Keratinocyte (primary cell): ENCODE data around the gene HPX. TPM values are rescaled to one million over a fixed set of nuclear protein-coding genes. Genes with fewer than 3 reads are reported as not detected.

Source experiments
- DNase-seq: peaks from one replicate; pipeline ENCODE4 v3.0.0-alpha.2; 2011; ENCODE audit warnings: low read depth, missing footprints, low spot score
- FAIRE-seq: peaks from 2 replicates; lab custom pipeline; 2011; peaks lifted over from hg19 to GRCh38; lab: Jason Lieb, UNC
- H2AFZ ChIP-seq: 2 replicates; pipeline ENCODE4 v1.6.0; 2012; ENCODE audit warnings: low read length, control low read depth, inconsistent platforms; ENCODE audit not compliant: control insufficient read depth
- H3K27ac ChIP-seq: 2 replicates; pipeline ENCODE4 v1.5.1; 2011; ENCODE audit warnings: low read length; ENCODE audit not compliant: control insufficient read depth, insufficient read depth
- H3K27me3 ChIP-seq: 3 replicates; pipeline ENCODE4 v1.6.0; 2011; ENCODE audit warnings: low read length; ENCODE audit not compliant: control insufficient read depth, insufficient read depth; ENCODE audit errors: extremely low read depth
- H3K36me3 ChIP-seq, 2 experiments: 2 replicates in 1 of 2; 3 replicates in 1 of 2; pipeline ENCODE4 v1.5.1; 2011; ENCODE audit warnings: low read length in 2 of 2, mild to moderate bottlenecking in 1 of 2; ENCODE audit not compliant: control insufficient read depth in 2 of 2, insufficient read depth in 2 of 2; ENCODE audit errors: extremely low read depth in 1 of 2
- H3K4me1 ChIP-seq: 3 replicates; pipeline ENCODE4 v1.5.1; 2011; ENCODE audit warnings: low read length; ENCODE audit not compliant: control insufficient read depth, insufficient read depth; ENCODE audit errors: extremely low read depth
- H3K4me2 ChIP-seq: 3 replicates; pipeline ENCODE4 v1.6.0; 2011; ENCODE audit warnings: low read depth, low read length; ENCODE audit not compliant: control insufficient read depth, insufficient read depth; ENCODE audit errors: extremely low read depth
- H3K4me3 ChIP-seq, 3 experiments: fragments of 200-600 bp in 1 of 3; sonication (generic) in 1 of 3; 2 replicates in 2 of 3; 3 replicates in 1 of 3; pipeline ENCODE4 v1.5.1; 2011 to 2016; ENCODE audit warnings: low read length in 3 of 3, mild to moderate bottlenecking in 3 of 3, control low read depth in 2 of 3, inconsistent platforms in 1 of 3, low read depth in 1 of 3, mixed read lengths in 1 of 3, mixed run types in 1 of 3, moderate library complexity in 1 of 3; ENCODE audit not compliant: control insufficient read depth in 2 of 3, insufficient read depth in 2 of 3; ENCODE audit errors: extremely low read depth in 1 of 3
- H3K79me2 ChIP-seq: 2 replicates; pipeline ENCODE4 v1.6.0; 2012; ENCODE audit warnings: low read length; ENCODE audit not compliant: control insufficient read depth, insufficient read depth
- H3K9ac ChIP-seq: 3 replicates; pipeline ENCODE4 v1.6.0; 2011; ENCODE audit warnings: low read length; ENCODE audit not compliant: control insufficient read depth, insufficient read depth; ENCODE audit errors: extremely low read depth
- H3K9me1 ChIP-seq: 3 replicates; pipeline ENCODE4 v1.6.0; 2011; ENCODE audit warnings: low read length; ENCODE audit not compliant: control insufficient read depth, insufficient read depth; ENCODE audit errors: extremely low read depth
- H3K9me3 ChIP-seq: 2 replicates; pipeline ENCODE4 v1.5.1; 2012; ENCODE audit warnings: low read depth, low read length; ENCODE audit not compliant: control insufficient read depth
- H4K20me1 ChIP-seq: 3 replicates; pipeline ENCODE4 v1.6.0; 2011; ENCODE audit warnings: low read length; ENCODE audit not compliant: control insufficient read depth, insufficient read depth; ENCODE audit errors: extremely low read depth
- EZH2 ChIP-seq: IDR thresholded peaks from one replicate; pipeline ENCODE4 v1.6.1; 2012; ENCODE audit warnings: inconsistent platforms, mild to moderate bottlenecking, low read length, moderate library complexity
- dilution Hi-C: fragments of 300-500 bp; cut with MboI; formaldehyde crosslinking; loops from one replicate; pipeline ENCODE4 v1.7.0; 2020; ENCODE audit warnings: low sequenced_read_pairs; ENCODE audit not compliant: extremely low pct_ligation_motif_present
- polyA plus RNA-seq, 5 experiments: library from polyadenylated mRNA; depleted of rRNA in 3 of 5; stranded (reverse) in 3 of 5; stranded (forward) in 1 of 5; unstranded in 1 of 5; fragments of >200 nt; gene quantifications; 1 replicate in 1 of 5; 2 replicates in 3 of 5; 3 replicates in 1 of 5; pipeline versions ENCODE4 v1.2.1 to v1.2.3, GENCODE V29; 2011 to 2012; ENCODE audit warnings: missing spikeins in 2 of 5, low read depth in 1 of 5, low replicate concordance in 1 of 5
- TF ChIP-seq, protein P1 (sequence below), 3 experiments: IDR thresholded peaks in 1 of 3; conservative IDR thresholded peaks in 1 of 3; optimal IDR thresholded peaks in 1 of 3; 2 replicates in 2 of 3; 3 replicates in 1 of 3; pipeline versions ENCODE3 to v1.5.1; 2011; ENCODE audit warnings: low read length in 3 of 3, mild to moderate bottlenecking in 3 of 3, moderate library complexity in 2 of 3, control low read depth in 1 of 3, inconsistent platforms in 1 of 3; ENCODE audit not compliant: insufficient read depth in 2 of 3; ENCODE audit errors: extremely low read depth in 1 of 3

HPX gene
- polyA plus RNA-seq, 1 donor (not counting 4 experiments of a cell fraction or from before 2014, with no cell fraction given), result 0.76 TPM

DNA sequence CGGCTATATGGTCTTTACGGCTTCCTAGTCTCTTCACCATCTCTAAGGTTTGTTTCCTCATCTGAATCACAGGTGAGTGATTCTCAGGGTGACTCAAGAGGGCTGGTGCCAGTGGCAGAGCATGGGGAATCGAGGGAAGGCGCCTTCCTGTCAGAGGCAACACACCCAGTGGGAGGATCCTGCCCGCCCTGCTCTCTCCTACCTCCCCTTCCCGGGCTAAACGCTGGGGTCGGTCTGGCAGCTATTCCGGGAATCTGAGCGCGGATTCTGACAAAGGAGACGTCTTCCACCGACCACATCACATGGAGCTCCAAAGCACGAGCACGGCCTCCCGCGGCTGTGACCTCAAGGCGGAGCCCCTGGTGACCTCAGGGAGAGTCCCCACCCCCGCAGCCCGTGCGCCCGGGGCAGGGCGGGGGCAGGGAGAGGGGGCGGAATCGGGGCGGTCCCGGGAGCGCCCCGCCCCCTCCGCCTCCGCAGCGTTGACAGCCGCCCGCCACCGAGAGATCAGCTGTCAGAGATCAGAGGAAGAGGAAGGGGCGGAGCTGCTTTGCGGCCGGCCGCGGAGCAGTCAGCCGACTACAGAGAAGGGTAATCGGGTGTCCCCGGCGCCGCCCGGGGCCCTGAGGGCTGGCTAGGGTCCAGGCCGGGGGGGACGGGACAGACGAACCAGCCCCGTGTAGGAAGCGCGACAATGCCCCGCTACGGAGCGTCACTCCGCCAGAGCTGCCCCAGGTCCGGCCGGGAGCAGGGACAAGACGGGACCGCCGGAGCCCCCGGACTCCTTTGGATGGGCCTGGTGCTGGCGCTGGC is 50.7 kb downstream of the HPX start, which contains the start of gene SMPD1:
Gene SMPD1 (plus strand): TSS at position 570 of the 813 bp plus-strand sequence. CDS start 125 bp downstream, at position 695.
- peak; percentile 93 for FAIRE-seq
- H3K79me2 ChIP-seq, result no peaks in the 10 kb centered on the region
- no peak for TF ChIP-seq EZH2
- TF ChIP-seq, protein P1, sequence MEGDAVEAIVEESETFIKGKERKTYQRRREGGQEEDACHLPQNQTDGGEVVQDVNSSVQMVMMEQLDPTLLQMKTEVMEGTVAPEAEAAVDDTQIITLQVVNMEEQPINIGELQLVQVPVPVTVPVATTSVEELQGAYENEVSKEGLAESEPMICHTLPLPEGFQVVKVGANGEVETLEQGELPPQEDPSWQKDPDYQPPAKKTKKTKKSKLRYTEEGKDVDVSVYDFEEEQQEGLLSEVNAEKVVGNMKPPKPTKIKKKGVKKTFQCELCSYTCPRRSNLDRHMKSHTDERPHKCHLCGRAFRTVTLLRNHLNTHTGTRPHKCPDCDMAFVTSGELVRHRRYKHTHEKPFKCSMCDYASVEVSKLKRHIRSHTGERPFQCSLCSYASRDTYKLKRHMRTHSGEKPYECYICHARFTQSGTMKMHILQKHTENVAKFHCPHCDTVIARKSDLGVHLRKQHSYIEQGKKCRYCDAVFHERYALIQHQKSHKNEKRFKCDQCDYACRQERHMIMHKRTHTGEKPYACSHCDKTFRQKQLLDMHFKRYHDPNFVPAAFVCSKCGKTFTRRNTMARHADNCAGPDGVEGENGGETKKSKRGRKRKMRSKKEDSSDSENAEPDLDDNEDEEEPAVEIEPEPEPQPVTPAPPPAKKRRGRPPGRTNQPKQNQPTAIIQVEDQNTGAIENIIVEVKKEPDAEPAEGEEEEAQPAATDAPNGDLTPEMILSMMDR (optimal IDR thresholded peaks at IDR 0.05 in 1 of 3, IDR thresholded peaks at IDR 0.05 in 1 of 3, conservative IDR thresholded peaks at IDR 0.05 in 1 of 3; ENCODE audit: extremely low read depth in 1 of 3, insufficient read depth in 2 of 3, low read length in 3 of 3), result no peak
- H3K36me3 ChIP-seq, result no peaks in the 10 kb centered on the region
- no peaks in the 10 kb centered on the region for H3K27me3 ChIP-seq
- H2AFZ ChIP-seq, result peak within 1 kb of the TSS; percentile 98
- peak within 1 kb of the TSS; percentile 60 to 81 (median 68) for H3K4me3 ChIP-seq
- dilution Hi-C loops, result no loop called here
- H3K4me2 ChIP-seq, result peak within 1 kb of the TSS; percentile 80
- H3K9me3 ChIP-seq, result no peaks in the 10 kb centered on the region
- peak within 1 kb of the TSS; percentile 85 for H3K9ac ChIP-seq
- H3K9me1 ChIP-seq, result no peaks in the 10 kb centered on the region
- no peaks in the 10 kb centered on the region for H4K20me1 ChIP-seq
- H3K4me1 ChIP-seq, result peaks cover 13% of the 10 kb centered on the region
- H3K27ac ChIP-seq, result peak within 1 kb of the TSS; percentile 90
- DNase-seq, result peak; percentile 68

DNA sequence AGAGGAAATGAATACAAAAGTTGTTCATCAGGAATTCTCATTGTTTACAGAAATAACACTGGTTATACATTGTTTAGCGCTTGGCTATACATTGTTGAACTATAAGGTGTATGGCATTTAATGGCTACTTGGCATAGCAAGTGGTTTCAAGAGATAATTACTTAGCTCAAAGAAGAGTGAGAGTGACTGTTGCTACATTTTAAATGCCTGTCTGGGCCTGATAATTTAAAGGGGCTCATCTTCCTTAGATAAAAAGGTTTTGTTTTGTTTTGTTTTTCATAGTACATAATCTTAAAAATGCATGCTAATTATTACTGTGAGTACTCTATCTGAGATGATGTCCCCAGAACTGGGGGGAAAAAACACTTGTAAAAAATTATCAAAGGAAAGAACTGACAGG is 52.0 kb downstream of the HPX start:
- no peaks in the 10 kb centered on the region for H4K20me1 ChIP-seq
- no peak for TF ChIP-seq EZH2
- TF ChIP-seq, protein P1 (optimal IDR thresholded peaks at IDR 0.05 in 1 of 3, IDR thresholded peaks at IDR 0.05 in 1 of 3, conservative IDR thresholded peaks at IDR 0.05 in 1 of 3; ENCODE audit: extremely low read depth in 1 of 3, insufficient read depth in 2 of 3, low read length in 3 of 3), result no peak
- no peaks in the 10 kb centered on the region for H3K27me3 ChIP-seq
- H3K36me3 ChIP-seq, result no peaks in the 10 kb centered on the region
- peaks cover 13% of the 10 kb centered on the region for H3K4me1 ChIP-seq
- H3K4me3 ChIP-seq, result no peak overlapping the region
- FAIRE-seq (no peak), DNase-seq (no peak)
- H3K9me3 ChIP-seq, result no peaks in the 10 kb centered on the region
- no peak overlapping the region for H3K9ac ChIP-seq
- no peak overlapping the region for H3K27ac ChIP-seq
- dilution Hi-C loops, result no loop called here
- no peak overlapping the region for H3K4me2 ChIP-seq
- H3K79me2 ChIP-seq, result no peaks in the 10 kb centered on the region
- no peak overlapping the region for H2AFZ ChIP-seq
- H3K9me1 ChIP-seq, result no peaks in the 10 kb centered on the region
